Peyer's patch (tissue), 4 donors: ENCODE measurements around the gene KRTAP10-11.

Experiments used
- CTCF ChIP-seq, 6 experiments: fragments of 450-650 bp in 4 of 6; fragments of 200-600 bp in 2 of 6; sonication (generic) in 1 of 6; IDR thresholded peaks; one replicate each; pipeline ENCODE4 v1.5.1; 2017 to 2019; ENCODE audit warnings: antibody characterized with exemption in 6 of 6, mild to moderate bottlenecking in 3 of 6, moderate library complexity in 1 of 6
- POLR2A ChIP-seq, 2 donors: fragments of 450-650 bp; IDR thresholded peaks; one replicate each; pipeline ENCODE4 v1.5.1; 2017; ENCODE audit warnings: antibody characterized with exemption in 2 of 2, mild to moderate bottlenecking in 2 of 2, moderate library complexity in 2 of 2

DNA sequence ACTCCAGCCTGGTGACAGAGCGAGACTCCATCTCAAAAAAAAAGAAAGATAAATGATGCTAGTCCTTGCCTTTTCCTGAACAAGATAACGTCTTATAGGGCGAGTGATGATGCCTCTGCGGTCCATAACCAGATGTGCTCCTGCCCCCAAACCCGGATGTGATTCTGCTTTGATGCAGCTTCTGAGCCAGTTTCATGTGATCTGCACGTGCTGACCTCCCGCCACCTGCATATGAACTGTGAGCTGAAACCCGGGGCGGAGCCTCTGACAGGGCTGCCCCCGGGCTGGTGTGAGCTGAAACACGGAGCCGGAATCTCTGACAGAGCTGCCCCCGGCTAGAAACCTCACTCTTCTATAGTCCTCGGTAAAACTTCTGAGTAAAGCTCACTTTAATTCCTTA, 6.9 kb downstream of the KRTAP10-11 start:
- TF ChIP-seq POLR2A (IDR thresholded peaks at IDR 0.05) (no peak), CTCF (IDR thresholded peaks at IDR 0.05) (no peak)
